DMS 273 treated with DMSO at 0.1 percent for 48 hours (cell line): ENCODE results near the gene NPC1L1.
A peak's percentile ranks its signal among the peaks of the same experiment; 100 is the strongest.

ENCODE experiments used
- DNase-seq: peaks from one replicate; lab custom pipeline; 2025; lab: John Stamatoyannopoulos, UW

Gene NPC1L1, protein sequence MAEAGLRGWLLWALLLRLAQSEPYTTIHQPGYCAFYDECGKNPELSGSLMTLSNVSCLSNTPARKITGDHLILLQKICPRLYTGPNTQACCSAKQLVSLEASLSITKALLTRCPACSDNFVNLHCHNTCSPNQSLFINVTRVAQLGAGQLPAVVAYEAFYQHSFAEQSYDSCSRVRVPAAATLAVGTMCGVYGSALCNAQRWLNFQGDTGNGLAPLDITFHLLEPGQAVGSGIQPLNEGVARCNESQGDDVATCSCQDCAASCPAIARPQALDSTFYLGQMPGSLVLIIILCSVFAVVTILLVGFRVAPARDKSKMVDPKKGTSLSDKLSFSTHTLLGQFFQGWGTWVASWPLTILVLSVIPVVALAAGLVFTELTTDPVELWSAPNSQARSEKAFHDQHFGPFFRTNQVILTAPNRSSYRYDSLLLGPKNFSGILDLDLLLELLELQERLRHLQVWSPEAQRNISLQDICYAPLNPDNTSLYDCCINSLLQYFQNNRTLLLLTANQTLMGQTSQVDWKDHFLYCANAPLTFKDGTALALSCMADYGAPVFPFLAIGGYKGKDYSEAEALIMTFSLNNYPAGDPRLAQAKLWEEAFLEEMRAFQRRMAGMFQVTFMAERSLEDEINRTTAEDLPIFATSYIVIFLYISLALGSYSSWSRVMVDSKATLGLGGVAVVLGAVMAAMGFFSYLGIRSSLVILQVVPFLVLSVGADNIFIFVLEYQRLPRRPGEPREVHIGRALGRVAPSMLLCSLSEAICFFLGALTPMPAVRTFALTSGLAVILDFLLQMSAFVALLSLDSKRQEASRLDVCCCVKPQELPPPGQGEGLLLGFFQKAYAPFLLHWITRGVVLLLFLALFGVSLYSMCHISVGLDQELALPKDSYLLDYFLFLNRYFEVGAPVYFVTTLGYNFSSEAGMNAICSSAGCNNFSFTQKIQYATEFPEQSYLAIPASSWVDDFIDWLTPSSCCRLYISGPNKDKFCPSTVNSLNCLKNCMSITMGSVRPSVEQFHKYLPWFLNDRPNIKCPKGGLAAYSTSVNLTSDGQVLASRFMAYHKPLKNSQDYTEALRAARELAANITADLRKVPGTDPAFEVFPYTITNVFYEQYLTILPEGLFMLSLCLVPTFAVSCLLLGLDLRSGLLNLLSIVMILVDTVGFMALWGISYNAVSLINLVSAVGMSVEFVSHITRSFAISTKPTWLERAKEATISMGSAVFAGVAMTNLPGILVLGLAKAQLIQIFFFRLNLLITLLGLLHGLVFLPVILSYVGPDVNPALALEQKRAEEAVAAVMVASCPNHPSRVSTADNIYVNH (N-terminal part only)

DNA sequence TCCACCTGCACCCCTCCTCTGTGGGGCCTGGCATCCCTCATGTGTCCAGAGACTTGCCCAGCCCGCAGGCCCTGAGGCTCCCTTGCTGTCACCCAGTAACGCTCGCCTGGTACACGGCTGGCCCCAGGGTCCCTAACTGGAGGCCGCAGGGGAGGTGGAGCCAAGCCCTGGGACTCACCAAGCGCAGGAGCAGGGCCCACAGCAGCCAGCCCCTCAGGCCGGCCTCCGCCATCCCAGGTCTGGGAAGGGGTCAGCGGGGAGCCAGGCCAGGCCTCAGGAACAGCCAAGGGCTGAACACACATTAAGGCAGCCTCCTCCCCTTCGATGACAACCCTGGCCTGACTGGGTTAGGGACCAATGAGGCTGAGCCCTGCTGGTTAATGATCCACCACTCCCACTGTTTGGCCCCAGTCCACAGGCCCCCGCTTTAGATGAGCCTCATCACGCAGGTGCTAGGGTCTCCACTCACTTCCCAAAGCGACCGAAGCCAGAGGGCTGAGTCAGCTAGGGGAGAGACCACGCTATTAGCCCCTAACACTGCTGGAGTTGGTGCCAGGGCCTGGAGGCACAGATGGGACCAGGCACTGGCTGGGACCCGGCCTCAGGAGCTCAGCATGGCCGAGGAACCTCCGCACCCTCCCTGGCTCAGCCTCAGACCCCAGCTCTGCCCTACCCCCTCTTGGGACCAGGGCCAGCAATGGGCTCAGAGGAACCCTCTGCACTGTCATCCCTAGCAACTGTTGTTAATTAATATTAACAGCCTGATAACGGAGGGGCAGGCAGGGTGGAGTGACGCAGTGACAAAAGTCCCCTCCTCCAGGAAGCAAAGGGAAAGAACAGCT lies at the start of gene NPC1L1:
TSS of gene NPC1L1 (minus strand) at position 303 of the 842 bp plus-strand sequence. CDS start at position 232, 71 bp downstream.
- DNase-seq, result no peak

DNA sequence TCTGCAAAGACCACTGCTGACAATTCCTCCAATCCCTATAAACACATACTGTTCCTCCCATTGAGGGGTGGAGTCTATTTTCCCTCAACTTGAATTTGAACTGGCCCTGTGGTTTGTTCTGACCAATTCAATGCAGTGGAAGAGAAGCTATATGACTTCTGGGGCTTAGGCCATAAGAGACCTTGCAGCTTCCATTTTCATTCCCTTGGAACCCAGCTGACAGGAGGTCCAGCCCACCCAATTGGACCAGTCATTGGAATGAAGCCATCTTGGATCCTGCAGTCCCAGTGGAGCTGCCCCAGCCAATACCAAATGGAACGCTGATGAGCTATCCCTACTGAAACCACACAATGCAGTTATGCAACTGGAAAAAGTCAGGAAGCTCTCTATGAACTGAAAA lies 49.8 kb upstream of the NPC1L1 start:
- no peak for DNase-seq

DNA sequence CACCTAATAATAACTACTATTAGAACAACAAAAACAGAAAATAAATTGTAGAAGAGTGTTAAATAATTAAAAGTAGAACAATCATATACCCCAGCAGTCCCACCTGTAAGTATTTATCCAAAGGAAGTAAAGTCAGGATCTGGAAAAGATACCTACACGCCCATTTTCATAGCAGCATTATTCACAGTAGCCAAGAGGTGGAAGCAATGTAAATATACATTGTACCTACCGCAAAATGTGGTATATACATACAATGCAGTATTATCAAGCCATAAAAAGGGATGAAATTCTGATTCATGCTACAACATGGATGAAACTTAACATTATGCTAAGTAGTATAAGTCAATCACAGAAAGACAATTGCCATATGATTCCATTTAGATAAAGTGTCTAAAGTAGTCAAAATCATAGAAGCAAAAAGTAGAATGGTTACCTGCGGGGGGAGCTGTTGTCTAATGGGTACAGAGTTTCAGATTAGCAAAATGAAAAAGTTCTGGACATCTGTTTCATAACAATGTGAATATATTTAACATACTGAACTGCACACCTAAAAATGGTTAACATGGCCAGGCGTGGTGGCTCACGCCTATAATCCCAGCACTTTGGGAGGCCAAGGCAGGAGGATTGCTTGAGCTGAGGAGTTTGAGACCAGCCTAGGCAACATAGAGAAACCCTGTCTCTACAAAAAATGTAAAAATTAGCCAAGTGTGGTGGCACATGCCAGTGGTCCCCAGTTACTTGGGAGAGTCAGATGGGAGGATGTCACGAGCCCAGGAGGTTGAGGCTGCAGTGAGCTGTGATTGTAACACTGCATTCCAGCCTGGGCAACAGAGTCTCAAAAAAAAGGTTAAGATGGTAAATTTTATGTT lies 46.9 kb upstream of the NPC1L1 start:
- DNase-seq, result peak; percentile 56

DNA sequence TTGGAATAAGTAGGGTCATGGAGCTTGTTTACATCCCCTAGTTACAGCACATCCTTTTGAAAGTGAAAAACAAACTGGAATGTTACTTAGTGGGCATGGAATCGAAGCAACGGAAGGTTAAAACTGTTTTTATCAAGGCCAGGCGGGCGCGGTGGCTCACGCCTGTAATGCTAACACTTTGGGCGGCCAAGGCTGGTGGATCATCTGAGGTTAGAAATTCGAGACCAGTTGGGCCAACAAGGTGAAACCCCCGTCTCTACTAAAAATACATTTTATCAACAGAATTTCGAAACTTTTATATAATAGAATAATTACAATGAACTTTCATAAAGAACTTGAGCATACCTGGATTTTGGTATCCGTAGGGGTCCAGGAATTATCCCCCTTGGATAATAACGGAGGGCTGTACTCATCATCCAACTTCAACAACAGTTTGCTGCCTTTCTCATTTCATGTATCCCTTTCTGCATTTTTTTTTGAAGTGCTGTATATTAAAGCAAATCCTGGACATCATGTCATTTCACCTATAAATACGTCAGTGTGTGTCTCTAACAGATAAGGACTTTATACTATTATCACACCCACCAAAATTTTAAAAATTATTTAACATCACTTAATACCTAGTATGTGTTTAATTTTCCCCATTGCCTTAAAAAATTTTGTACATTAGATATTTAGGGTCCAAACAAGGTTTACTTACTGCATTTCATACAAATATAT lies 42.2 kb upstream of the NPC1L1 start:
- no peak for DNase-seq

DNA sequence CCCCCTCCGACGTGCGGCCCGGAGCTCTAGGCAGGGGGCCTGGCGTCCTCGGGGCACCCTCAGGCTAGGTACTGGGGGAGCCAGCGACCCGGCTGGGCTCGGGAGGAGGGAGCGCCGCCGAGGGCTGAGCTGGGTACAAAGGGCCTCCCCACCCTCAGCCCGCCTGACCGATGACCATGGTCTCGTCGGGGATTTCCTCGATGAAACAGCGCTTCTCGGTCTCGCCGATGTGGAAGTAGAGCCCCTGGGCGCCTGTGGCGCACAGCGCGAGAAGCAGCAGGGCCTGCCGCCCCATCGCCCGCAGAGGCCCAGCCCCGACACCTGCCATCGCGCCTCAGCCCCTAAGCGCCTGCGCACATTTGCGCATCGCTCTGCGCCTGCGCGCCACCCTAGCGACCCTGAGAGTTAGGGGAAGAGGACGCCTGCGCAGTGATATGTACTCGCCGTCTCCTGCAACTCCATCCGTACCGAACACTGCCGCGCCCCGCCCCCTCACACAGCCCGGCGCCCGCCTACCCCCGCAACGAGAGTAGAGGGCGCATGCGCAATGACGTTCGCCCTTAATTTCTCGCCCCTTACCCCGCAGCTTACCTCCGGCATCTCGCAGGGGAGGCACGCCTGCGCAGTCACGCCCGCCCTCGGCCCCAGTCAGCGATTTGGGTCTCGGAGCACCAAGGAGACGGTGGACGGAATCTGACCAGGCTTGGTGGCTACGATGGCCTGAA lies 40.9 kb upstream of the NPC1L1 start, which contains the start of gene TMED4:
TSS of gene TMED4 (minus strand) at position 353 of the 725 bp plus-strand sequence. CDS start at position 328, 25 bp downstream.
- peak; percentile 99 for DNase-seq

DNA sequence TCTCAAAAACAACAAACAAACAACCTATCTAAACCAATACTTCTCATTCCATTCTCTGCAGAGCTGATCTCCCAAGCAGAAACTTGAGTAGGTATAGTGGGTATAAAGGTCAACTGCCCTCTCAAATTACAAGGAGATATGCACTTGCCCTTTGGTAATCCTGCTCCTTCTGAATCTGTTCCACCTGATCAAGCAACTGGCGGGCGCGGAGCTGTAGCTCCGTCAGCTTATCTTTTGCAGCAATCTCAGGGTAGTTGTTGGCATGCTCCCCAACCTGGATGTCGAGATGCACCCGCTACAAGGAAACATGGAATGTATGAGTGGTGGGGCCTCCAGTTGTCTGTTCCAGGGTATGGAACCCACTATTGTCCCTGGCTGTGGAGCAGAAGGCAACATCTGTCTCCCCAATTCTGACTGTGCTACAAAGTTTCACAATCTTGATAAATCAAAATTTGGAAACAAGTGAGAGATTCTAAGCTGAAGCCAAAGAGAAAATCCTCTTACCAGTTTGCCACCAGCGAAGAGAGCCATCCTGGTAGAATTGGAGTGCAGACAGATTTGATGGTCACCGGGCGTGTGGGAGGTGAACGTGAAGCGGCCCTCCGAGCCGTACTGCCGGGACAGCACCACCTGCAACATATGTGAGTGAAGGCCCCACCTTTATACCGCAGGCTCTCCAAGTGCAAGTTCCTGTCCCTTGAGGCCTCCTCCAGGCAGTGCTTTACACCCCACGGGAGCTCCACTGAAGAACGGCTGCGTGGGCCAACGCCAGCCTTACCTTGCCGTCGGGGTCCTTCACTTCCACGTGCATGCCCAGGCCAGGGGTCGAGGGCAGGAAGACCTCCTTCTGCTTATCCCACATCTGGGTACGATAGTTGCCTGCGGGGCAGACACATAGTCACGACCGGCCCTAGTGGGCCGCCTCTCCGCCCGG lies 40.1 kb upstream of the NPC1L1 start:
- DNase-seq, result no peak

DNA sequence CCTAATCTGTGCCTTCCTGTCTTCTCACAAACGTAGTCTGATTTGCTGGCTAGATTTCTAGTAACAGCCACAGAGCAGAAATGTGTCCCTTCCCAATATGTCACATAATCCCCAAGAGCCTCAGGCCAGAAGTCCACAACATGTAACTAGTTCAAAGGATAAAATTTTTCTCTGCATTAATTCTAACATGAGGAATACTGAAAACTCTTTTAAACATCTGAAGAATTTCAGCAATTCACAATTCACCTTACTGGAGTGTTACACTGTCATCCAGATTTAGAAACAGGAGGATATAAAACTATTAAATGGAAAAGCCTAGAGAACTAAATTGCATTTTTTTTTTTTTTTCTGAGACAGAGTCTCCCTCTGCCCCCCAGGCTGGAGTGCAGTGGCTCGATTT lies 35.1 kb upstream of the NPC1L1 start:
- no peak for DNase-seq

DNA sequence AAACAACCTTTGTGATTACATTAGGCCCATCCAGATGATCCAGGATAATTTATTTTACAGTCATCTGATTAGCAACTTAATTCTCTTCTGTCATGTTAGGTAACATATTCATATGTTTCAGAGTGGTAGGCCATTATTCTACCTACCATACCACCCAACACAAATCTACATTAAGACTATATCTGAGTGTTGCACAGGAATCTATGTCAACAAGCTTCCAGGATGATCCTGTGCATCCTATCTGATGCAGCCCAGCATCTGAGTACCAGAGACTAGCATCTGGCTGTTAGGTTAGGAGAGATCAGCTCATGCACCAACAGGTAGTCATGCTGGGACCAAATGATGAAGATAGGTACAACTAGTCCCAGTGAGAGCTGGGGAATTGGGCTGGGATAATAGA lies 33.9 kb upstream of the NPC1L1 start:
- DNase-seq, result no peak

DNA sequence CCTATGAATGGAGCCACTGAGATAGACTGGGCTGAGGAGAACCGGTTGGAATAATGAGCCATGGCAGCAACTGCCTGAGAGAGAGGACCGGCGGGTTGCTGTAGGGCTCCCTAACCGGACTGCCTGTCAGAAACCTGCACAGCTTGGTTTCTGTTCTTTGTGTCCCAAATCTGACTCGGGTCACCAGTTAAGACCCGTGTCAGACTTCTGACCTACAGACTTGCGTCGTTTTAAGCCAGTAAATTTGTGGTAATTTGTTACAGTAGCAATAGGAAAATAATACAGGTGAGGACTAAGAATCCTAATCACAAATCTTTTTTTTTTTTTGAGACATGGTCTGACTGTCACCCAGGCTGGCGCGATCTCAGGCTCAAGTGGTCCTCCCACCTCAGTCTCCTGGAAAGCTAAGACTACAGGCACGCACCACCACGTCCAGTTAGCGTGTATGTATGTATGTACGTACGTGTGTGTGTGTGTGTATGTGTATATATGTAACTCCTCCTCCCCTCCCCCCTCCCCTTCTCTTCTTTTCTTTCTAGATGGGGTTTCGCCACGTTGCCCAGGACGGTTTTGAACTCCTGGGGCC lies 33.2 kb upstream of the NPC1L1 start:
- no peak for DNase-seq

DNA sequence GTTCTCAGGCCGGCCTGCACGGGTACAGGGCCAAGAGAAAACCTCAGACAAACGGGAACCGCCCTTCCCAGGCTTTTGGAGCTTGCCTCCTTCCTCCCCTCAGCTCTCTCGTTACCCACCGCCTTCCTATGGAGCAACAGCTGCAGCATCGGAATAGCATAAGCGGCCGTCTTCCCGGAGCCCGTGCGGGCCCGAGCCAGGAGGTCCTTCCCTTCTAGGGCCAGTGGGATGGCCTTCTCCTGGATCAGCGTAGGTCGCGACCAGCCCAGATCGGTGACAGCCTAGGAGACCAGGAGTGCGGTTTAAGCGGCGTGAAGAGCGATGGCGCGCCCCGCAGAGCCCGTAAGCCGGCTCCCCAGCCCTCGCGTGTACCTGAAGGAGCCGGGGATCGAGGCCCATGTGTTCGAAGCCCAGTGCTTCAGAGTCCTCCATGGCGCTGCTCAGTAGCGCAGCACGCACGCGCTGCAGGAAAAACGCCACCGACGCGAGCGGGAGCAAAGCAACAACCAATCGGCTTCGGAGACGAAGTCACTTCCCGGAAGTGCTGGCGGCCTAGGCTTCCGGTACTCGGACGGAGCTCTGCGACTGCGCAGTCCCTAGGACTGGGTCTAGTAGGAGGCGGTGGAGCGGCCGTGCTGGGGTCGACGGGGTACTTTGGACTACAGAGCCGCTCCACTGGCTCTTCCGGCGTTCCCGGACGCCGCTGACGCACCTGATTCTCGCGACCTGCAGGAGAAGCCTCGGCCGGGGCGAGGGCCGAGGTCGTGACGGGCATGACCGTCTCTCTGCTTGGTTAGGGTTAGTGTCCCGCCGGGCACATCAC lies 32.5 kb upstream of the NPC1L1 start, which contains the start of gene DDX56:
TSS of gene DDX56 (minus strand) at position 445 of the 823 bp plus-strand sequence. CDS start at position 432, 13 bp downstream.
- DNase-seq, result peak; percentile 86

DNA sequence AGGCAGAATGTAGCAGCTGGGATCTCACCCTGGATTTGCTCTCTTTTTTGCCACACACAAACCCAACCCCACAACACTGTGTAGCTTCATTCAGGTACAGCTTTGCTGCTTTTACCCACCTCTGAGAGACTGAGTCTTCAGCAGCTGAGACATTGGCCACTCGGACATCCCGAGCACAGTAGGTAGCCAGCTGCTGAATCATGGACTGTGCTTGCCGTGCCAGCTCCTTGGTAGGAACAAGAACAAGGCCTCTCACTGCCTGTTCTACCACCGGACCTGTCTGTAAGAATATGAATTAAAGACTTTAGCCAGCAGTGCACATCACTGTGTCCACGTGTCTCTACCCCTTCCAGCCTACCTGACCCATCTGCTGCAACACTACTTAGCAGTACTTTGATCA lies 31.6 kb upstream of the NPC1L1 start:
- DNase-seq, result no peak

DNA sequence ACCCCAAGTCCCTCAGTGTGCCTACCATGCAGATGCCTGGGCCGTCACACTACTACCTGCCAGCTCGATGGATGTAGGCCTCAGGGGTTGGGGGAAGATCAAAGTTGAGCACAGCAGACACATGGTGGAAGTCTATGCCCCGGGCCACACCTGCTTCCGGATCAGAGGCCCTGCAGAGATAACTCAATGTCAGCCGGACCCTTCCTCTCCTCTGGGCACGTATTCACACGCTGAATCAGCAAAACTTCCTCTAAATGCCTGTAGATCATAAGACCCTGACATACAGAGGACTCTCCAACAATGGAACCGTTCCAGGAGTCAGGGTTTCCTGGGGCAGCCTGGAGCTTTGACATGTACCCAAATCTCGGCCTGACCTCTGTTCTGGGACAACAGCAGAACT lies 28.8 kb upstream of the NPC1L1 start:
- DNase-seq, result no peak

DNA sequence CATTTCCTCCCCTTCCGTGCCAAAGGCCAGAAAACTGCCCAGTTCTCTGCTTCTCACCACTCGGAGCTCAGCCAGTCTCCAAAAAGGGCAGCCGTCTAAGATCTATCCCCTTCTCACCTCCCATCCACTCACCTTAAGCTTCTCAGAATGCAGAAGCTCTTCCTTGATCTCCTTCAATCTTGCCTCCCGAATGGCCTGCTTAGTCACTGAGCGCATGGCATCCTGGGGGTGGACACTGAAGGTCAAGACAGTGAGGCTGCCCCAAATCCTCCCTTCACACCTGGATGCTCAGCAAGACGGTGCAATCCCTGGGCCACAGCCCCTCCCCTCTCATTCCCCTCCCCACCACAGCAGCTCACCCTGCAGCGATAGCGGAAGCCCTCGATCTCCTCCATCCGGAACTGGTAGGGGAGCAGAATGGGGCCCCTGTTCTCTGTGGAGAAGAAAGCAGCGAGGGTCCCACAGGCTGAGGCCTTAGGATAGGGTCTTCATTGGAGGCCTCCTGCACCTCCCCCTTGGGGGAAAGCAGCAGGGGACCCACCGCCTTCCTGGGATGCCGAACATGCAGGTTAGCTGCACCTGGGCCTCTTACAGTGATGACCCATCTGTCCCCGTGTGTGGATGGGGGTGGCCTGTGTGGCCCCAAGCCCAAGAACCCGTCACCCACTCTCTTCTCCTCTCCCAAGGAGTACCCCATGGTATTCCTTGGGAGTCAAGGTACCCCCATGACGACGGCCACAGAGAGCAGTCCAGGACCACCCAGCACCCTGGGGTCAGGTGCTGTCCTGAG lies 27.8 kb upstream of the NPC1L1 start:
- no peak for DNase-seq

DNA sequence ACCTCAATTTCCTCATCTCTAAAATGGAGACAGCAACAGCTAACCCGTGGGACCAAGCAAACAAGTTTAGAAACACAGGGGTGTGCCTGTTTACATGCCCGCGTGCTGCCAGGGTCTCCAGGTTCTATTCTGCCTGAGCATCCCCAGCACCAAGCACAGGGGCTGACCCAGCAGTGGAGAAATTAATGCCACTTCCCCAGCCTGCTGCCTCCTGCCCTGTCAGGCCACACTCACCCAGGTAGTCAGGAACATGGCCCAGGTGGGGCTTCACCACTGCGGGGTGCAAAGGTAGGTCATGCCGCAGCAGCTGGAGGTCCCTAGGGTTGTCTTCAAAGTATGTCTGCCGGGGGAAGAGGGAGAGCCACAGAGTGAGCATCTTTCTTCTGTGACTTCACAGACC lies 26.8 kb upstream of the NPC1L1 start:
- DNase-seq, result no peak

DNA sequence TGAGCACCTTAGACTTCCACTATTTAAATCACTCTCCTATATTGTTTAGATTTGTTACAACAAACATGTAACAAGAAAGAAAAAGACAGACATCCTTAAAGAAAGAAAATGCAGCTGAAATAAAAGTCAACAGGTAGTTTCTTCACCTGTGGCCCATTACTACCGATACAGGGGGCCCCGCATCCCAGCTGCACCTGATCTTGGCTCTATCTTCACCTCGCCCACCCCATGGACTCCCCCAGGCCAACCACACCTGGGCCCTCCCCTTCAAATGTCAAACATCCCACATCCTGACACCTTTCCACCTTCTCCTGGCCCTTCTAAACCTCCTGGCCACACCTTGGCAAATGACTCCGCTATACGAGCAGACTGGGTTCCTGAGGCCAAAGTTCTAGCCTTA lies 25.6 kb upstream of the NPC1L1 start:
- no peak for DNase-seq
